ENCODE results near the gene PIEZO1. TPM values are rescaled to one million over a fixed set of nuclear protein-coding genes. Genes with fewer than 3 reads are reported as not detected.
A peak's percentile ranks its signal among the peaks of the same experiment; 100 is the strongest.

Gene PIEZO1
- total RNA-seq, 1 donor from 2014 or later, result 37.7 TPM

DNA sequence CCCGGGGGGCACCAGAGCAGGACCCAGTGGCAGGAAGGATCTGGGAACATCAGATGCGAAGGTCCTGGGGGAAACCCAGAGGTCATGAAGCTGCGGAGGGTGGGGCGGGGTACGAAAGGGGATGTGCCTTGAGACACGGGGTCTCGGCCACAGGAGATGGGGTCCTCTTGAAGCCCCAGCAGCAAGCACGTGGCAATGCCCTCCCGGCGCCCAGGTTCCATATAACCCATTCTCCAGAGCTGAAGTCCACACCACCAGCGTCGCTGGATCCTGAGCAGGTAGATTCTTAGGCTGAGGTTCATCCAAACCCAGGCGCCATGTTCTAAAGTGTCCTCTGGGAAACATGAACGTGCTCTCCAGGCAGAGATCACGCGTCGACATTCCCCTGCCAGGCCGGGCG lies 20.9 kb downstream of the PIEZO1 start:
- no peaks in the 10 kb centered on the region for H3K27me3 Mint-ChIP-seq
- TF ChIP-seq, protein P1, sequence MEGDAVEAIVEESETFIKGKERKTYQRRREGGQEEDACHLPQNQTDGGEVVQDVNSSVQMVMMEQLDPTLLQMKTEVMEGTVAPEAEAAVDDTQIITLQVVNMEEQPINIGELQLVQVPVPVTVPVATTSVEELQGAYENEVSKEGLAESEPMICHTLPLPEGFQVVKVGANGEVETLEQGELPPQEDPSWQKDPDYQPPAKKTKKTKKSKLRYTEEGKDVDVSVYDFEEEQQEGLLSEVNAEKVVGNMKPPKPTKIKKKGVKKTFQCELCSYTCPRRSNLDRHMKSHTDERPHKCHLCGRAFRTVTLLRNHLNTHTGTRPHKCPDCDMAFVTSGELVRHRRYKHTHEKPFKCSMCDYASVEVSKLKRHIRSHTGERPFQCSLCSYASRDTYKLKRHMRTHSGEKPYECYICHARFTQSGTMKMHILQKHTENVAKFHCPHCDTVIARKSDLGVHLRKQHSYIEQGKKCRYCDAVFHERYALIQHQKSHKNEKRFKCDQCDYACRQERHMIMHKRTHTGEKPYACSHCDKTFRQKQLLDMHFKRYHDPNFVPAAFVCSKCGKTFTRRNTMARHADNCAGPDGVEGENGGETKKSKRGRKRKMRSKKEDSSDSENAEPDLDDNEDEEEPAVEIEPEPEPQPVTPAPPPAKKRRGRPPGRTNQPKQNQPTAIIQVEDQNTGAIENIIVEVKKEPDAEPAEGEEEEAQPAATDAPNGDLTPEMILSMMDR (IDR thresholded peaks at IDR 0.05; ENCODE audit: unreplicated experiment), result no peak
- peak overlapping the region; percentile 98 for H3K27ac Mint-ChIP-seq
- no peak overlapping the region for H3K4me3 Mint-ChIP-seq (ENCODE audit: low read depth)
- no peaks in the 10 kb centered on the region for H3K9me3 Mint-ChIP-seq (ENCODE audit: low read depth)
- H3K4me1 Mint-ChIP-seq (ENCODE audit: low read depth), result peaks cover 34% of the 10 kb centered on the region
- no peaks in the 10 kb centered on the region for H3K36me3 Mint-ChIP-seq (ENCODE audit: insufficient read depth)
- DNase-seq (ENCODE audit: low spot score, unreplicated experiment), result no peak

DNA sequence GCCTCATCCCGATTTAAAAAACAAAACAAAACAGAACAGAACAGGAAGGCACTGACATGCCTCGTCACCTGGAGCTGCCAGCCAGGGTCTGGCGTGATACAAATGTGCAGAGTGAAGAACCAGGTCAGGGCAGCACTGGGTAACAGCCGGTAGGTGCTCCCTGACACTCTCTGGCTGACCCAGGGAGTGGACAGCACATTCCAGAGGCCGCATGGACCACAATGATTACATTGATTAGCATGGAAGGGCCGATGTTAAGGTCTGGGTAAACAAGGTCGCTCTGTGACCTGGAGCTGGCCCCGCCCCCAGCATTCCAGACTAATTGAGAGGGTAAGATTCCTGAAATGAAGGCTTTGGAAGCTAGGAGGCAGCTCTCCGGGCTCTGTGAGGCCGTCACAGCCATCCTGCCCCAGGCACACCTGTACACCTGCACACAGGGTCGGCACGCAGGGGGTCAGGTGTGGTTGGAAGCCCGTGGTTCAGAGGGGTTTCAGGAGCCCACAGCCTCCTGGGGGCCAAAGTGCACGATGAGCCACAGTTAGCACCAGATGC lies 21.4 kb downstream of the PIEZO1 start:
- Mint-ChIP-seq H3K9me3 (ENCODE audit: low read depth) (no peaks in the 10 kb centered on the region), H3K36me3 (ENCODE audit: insufficient read depth) (no peaks in the 10 kb centered on the region), H3K27ac (peak overlapping the region; percentile 98), H3K4me3 (ENCODE audit: low read depth) (peak overlapping the region; percentile 1), H3K4me1 (ENCODE audit: low read depth) (peaks cover 34% of the 10 kb centered on the region), H3K27me3 (no peaks in the 10 kb centered on the region)
- DNase-seq (ENCODE audit: low spot score, unreplicated experiment), result peak; percentile 63
- TF ChIP-seq, protein P1 (IDR thresholded peaks at IDR 0.05; ENCODE audit: unreplicated experiment), result peak; percentile 38

DNA sequence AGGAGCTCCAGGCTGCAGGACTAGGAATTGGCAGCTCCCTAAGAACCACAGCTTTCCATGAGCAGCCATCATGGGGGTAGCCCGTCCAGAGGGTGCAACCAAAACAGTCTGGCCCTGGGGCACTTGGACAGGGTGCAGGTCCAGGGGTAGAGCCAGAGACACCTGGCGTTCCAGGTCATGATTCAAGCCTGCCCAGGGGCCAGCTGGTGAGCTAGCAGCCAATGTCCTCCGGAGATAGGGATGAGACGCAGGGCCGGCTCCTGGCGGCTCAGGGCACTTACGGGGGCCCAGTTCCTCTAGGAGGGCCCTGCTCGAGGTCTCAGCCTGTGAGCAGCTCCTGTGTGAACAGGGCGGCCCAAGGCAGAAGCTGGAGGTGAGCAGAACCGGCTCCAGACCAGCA lies 22.1 kb downstream of the PIEZO1 start:
- H3K27me3 Mint-ChIP-seq, result no peaks in the 10 kb centered on the region
- DNase-seq (ENCODE audit: low spot score, unreplicated experiment), result no peak
- TF ChIP-seq, protein P1 (IDR thresholded peaks at IDR 0.05; ENCODE audit: unreplicated experiment), result no peak
- no peak overlapping the region for H3K27ac Mint-ChIP-seq
- no peak overlapping the region for H3K4me3 Mint-ChIP-seq (ENCODE audit: low read depth)
- no peaks in the 10 kb centered on the region for H3K36me3 Mint-ChIP-seq (ENCODE audit: insufficient read depth)
- no peaks in the 10 kb centered on the region for H3K9me3 Mint-ChIP-seq (ENCODE audit: low read depth)
- H3K4me1 Mint-ChIP-seq (ENCODE audit: low read depth), result peaks cover 34% of the 10 kb centered on the region

GRCh38 chr16:88762258-88762870 lies 22.7 kb downstream of the PIEZO1 start:
- Mint-ChIP-seq H3K27ac (no peak overlapping the region), H3K9me3 (ENCODE audit: low read depth) (no peaks in the 10 kb centered on the region), H3K27me3 (no peaks in the 10 kb centered on the region), H3K4me3 (ENCODE audit: low read depth) (no peak overlapping the region), H3K4me1 (ENCODE audit: low read depth) (peaks cover 31% of the 10 kb centered on the region), H3K36me3 (ENCODE audit: insufficient read depth) (no peaks in the 10 kb centered on the region)
- TF ChIP-seq, protein P1 (IDR thresholded peaks at IDR 0.05; ENCODE audit: unreplicated experiment), result no peak
- no peak for DNase-seq (ENCODE audit: low spot score, unreplicated experiment)

DNA sequence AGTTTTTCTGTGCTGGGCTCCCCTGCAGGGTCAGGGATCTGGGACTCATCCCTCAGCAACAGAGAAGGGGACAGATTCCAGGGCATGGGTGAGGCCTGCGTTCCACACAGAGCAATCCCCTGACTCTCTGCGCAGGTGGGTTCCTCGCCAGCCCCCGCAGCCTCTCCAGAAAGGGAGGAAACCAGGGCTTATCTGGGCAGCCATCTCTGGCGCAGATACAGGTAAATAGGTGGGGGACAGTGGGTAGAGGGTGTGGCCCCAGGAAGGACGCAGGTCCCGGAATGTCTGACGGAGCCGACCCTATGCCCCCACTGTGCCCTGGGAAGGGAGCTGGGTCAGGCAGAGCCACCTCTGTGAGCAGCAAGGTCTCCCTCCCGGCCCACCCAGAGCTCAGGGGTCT lies 23.2 kb downstream of the PIEZO1 start:
- peaks cover 26% of the 10 kb centered on the region for H3K4me1 Mint-ChIP-seq (ENCODE audit: low read depth)

More for the DNA sequence above, 23.2 kb downstream of the PIEZO1 start:
- no peaks in the 10 kb centered on the region for H3K36me3 Mint-ChIP-seq (ENCODE audit: insufficient read depth)
- no peaks in the 10 kb centered on the region for H3K9me3 Mint-ChIP-seq (ENCODE audit: low read depth)
- DNase-seq (ENCODE audit: low spot score, unreplicated experiment), result no peak
- H3K27me3 Mint-ChIP-seq, result no peaks in the 10 kb centered on the region
- TF ChIP-seq, protein P1 (IDR thresholded peaks at IDR 0.05; ENCODE audit: unreplicated experiment), result no peak
- H3K4me3 Mint-ChIP-seq (ENCODE audit: low read depth), result no peak overlapping the region
- no peak overlapping the region for H3K27ac Mint-ChIP-seq
